ENCODE measurements around the gene MRPL42.

DNA sequence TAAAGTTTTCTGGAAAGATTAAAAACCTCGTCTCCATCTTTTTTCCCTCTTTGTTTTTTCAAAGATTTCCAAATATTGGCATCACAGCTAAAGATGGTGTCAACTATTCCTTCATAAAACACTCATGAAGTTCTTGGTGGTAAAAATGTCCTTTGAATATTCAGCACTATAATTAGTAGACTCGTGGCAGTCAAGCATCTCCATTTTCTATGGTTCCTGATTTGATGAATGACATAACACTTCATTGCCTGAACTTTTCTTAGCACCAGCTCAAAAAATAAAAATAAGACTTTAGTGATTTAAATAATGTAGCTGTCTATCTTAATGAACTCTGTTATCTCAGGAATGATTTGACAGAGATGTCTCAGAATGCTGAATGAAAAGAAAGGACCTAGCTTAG is 45.3 kb upstream of the MRPL42 start:
- TF ChIP-seq POLR2A (IDR thresholded peaks at IDR 0.05): no peak
- TF ChIP-seq, protein P1, sequence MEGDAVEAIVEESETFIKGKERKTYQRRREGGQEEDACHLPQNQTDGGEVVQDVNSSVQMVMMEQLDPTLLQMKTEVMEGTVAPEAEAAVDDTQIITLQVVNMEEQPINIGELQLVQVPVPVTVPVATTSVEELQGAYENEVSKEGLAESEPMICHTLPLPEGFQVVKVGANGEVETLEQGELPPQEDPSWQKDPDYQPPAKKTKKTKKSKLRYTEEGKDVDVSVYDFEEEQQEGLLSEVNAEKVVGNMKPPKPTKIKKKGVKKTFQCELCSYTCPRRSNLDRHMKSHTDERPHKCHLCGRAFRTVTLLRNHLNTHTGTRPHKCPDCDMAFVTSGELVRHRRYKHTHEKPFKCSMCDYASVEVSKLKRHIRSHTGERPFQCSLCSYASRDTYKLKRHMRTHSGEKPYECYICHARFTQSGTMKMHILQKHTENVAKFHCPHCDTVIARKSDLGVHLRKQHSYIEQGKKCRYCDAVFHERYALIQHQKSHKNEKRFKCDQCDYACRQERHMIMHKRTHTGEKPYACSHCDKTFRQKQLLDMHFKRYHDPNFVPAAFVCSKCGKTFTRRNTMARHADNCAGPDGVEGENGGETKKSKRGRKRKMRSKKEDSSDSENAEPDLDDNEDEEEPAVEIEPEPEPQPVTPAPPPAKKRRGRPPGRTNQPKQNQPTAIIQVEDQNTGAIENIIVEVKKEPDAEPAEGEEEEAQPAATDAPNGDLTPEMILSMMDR (IDR thresholded peaks at IDR 0.05): no peak

Data from prostate gland (tissue), 2 donors.